DOHH2 (cell line): Measurements from ENCODE around the gene ROBO1.

ENCODE experiments used
- CTCF ChIP-seq: fragments of 200-600 bp; sonication (generic); IDR thresholded peaks from one replicate; pipeline ENCODE4 v1.5.1; 2014; ENCODE audit warnings: antibody characterized with exemption, mild to moderate bottlenecking, low read depth, low read length; ENCODE audit not compliant: poor library complexity, severe bottlenecking
- EZH2phosphoT487 ChIP-seq: fragments of 200-600 bp; sonication (generic); IDR thresholded peaks from 2 replicates; pipeline ENCODE4 v1.6.1; 2017; ENCODE audit warnings: borderline replicate concordance, mild to moderate bottlenecking, antibody characterized with exemption, low read length, moderate library complexity, mixed read lengths

GRCh38 chr3:79217096-79217495, 550.7 kb downstream of the ROBO1 start:
- TF ChIP-seq CTCF (no peak), EZH2phosphoT487 (no peak)
